ENCODE data around the gene AMIGO1.

The AMIGO1 gene

GRCh38 chr1:109513110-109513710, 3.7 kb upstream of the AMIGO1 start:
- Histone ChIP-seq H3K4me1 (ENCODE audit: insufficient read depth, low read length) (0 out of 2 replicates have a peak, but pooled peaks cover 2% of the 10 kb centered on the region), H3K9ac (ENCODE audit: low read depth, low read length) (no peak overlapping the region), H3K27me3 (ENCODE audit: insufficient read depth, low read length) (peaks cover 36% of the 10 kb centered on the region), H3K36me3 (ENCODE audit: insufficient read depth, low read depth, low read length) (no peaks in the 10 kb centered on the region), H3K27ac (ENCODE audit: low read length) (no peak overlapping the region), H3K4me3 (ENCODE audit: low read length) (no peak overlapping the region), H3K9me3 (ENCODE audit: insufficient read depth, low read depth, low read length) (no peaks in the 10 kb centered on the region)

- 0 out of 2 replicates have a peak, but pooled peaks cover 2% of the 10 kb centered on the region for H3K4me1 ChIP-seq (ENCODE audit: insufficient read depth, low read length)
- peaks cover 44% of the 10 kb centered on the region for H3K27me3 ChIP-seq (ENCODE audit: insufficient read depth, low read length)
- no peaks in the 10 kb centered on the region for H3K36me3 ChIP-seq (ENCODE audit: insufficient read depth, low read depth, low read length)
- H3K4me3 ChIP-seq (ENCODE audit: low read length), result peak overlapping the region; percentile 89
- H3K9ac ChIP-seq (ENCODE audit: low read depth, low read length), result no peak overlapping the region
- no peaks in the 10 kb centered on the region for H3K9me3 ChIP-seq (ENCODE audit: insufficient read depth, low read depth, low read length)
- no peak overlapping the region for H3K27ac ChIP-seq (ENCODE audit: low read length)
Observed at GRCh38 chr1:109508873-109509175, 703 bp downstream of the AMIGO1 start.

GRCh38 chr1:109508001-109508872, 1.3 kb downstream of the AMIGO1 start:
- Histone ChIP-seq H3K9ac (ENCODE audit: low read depth, low read length) (no peak overlapping the region), H3K27ac (ENCODE audit: low read length) (no peak overlapping the region), H3K36me3 (ENCODE audit: insufficient read depth, low read depth, low read length) (no peaks in the 10 kb centered on the region), H3K4me3 (ENCODE audit: low read length) (no peak overlapping the region), H3K4me1 (ENCODE audit: insufficient read depth, low read length) (0 out of 2 replicates have a peak, but pooled peaks cover 2% of the 10 kb centered on the region), H3K9me3 (ENCODE audit: insufficient read depth, low read depth, low read length) (no peaks in the 10 kb centered on the region), H3K27me3 (ENCODE audit: insufficient read depth, low read length) (peaks cover 44% of the 10 kb centered on the region)

- Histone ChIP-seq H3K4me1 (ENCODE audit: insufficient read depth, low read length) (no peaks in the 10 kb centered on the region; the same call in 1 of the 2 replicates), H3K9ac (ENCODE audit: low read depth, low read length) (no peak overlapping the region), H3K4me3 (ENCODE audit: low read length) (no peak overlapping the region), H3K9me3 (ENCODE audit: insufficient read depth, low read depth, low read length) (no peaks in the 10 kb centered on the region), H3K27ac (ENCODE audit: low read length) (no peak overlapping the region), H3K27me3 (ENCODE audit: insufficient read depth, low read length) (peaks cover 23% of the 10 kb centered on the region), H3K36me3 (ENCODE audit: insufficient read depth, low read depth, low read length) (no peaks in the 10 kb centered on the region)
Observed at GRCh38 chr1:109504974-109505373, 4.6 kb downstream of the AMIGO1 start.

- Histone ChIP-seq H3K4me1 (ENCODE audit: insufficient read depth, low read length) (no peaks in the 10 kb centered on the region; the same call in 1 of the 2 replicates), H3K9ac (ENCODE audit: low read depth, low read length) (no peak overlapping the region), H3K27ac (ENCODE audit: low read length) (no peak overlapping the region), H3K4me3 (ENCODE audit: low read length) (no peak overlapping the region), H3K27me3 (ENCODE audit: insufficient read depth, low read length) (peaks cover 16% of the 10 kb centered on the region), H3K36me3 (ENCODE audit: insufficient read depth, low read depth, low read length) (no peaks in the 10 kb centered on the region), H3K9me3 (ENCODE audit: insufficient read depth, low read depth, low read length) (no peaks in the 10 kb centered on the region)
Observed at GRCh38 chr1:109503935-109504334, 5.6 kb downstream of the AMIGO1 start.

- Histone ChIP-seq H3K27ac (ENCODE audit: low read length) (no peak overlapping the region), H3K36me3 (ENCODE audit: insufficient read depth, low read depth, low read length) (no peaks in the 10 kb centered on the region), H3K9ac (ENCODE audit: low read depth, low read length) (no peak overlapping the region), H3K27me3 (ENCODE audit: insufficient read depth, low read length) (peaks cover under 1% of the 10 kb centered on the region; the same call in 1 of the 2 replicates), H3K9me3 (ENCODE audit: insufficient read depth, low read depth, low read length) (no peaks in the 10 kb centered on the region), H3K4me3 (ENCODE audit: low read length) (no peak overlapping the region), H3K4me1 (ENCODE audit: insufficient read depth, low read length) (peaks cover 3% of the 10 kb centered on the region)
Observed at GRCh38 chr1:109502364-109502851, 7.1 kb downstream of the AMIGO1 start.

GRCh38 chr1:109501644-109502363, 7.7 kb downstream of the AMIGO1 start:
- Histone ChIP-seq H3K4me3 (ENCODE audit: low read length) (no peak overlapping the region), H3K9ac (ENCODE audit: low read depth, low read length) (no peak overlapping the region), H3K27ac (ENCODE audit: low read length) (no peak overlapping the region)

GRCh38 chr1:109500941-109501381, 8.6 kb downstream of the AMIGO1 start:
- Histone ChIP-seq H3K36me3 (ENCODE audit: insufficient read depth, low read depth, low read length) (0 out of 2 replicates have a peak, but pooled peaks cover 6% of the 10 kb centered on the region), H3K4me3 (ENCODE audit: low read length) (no peak overlapping the region), H3K27ac (ENCODE audit: low read length) (no peak overlapping the region), H3K9me3 (ENCODE audit: insufficient read depth, low read depth, low read length) (no peaks in the 10 kb centered on the region), H3K27me3 (ENCODE audit: insufficient read depth, low read length) (no peaks in the 10 kb centered on the region), H3K9ac (ENCODE audit: low read depth, low read length) (no peak overlapping the region), H3K4me1 (ENCODE audit: insufficient read depth, low read length) (peaks cover 3% of the 10 kb centered on the region)

More at GRCh38 chr1:109501644-109502363, 7.7 kb downstream of the AMIGO1 start:
- Histone ChIP-seq H3K4me1 (ENCODE audit: insufficient read depth, low read length) (peaks cover 3% of the 10 kb centered on the region), H3K27me3 (ENCODE audit: insufficient read depth, low read length) (no peaks in the 10 kb centered on the region; the same call in 1 of the 2 replicates), H3K9me3 (ENCODE audit: insufficient read depth, low read depth, low read length) (no peaks in the 10 kb centered on the region), H3K36me3 (ENCODE audit: insufficient read depth, low read depth, low read length) (0 out of 2 replicates have a peak, but pooled peaks cover under 1% of the 10 kb centered on the region)

GRCh38 chr1:109499661-109500536, 9.6 kb downstream of the AMIGO1 start:
- Histone ChIP-seq H3K27me3 (ENCODE audit: insufficient read depth, low read length) (no peaks in the 10 kb centered on the region), H3K4me1 (ENCODE audit: insufficient read depth, low read length) (peaks cover 3% of the 10 kb centered on the region), H3K4me3 (ENCODE audit: low read length) (no peak overlapping the region), H3K9ac (ENCODE audit: low read depth, low read length) (no peak overlapping the region), H3K9me3 (ENCODE audit: insufficient read depth, low read depth, low read length) (no peaks in the 10 kb centered on the region), H3K27ac (ENCODE audit: low read length) (no peak overlapping the region), H3K36me3 (ENCODE audit: insufficient read depth, low read depth, low read length) (0 out of 2 replicates have a peak, but pooled peaks cover 6% of the 10 kb centered on the region)

GRCh38 chr1:109499081-109499480, 10.4 kb downstream of the AMIGO1 start:
- no peaks in the 10 kb centered on the region for H3K9me3 ChIP-seq (ENCODE audit: insufficient read depth, low read depth, low read length)
- H3K4me1 ChIP-seq (ENCODE audit: insufficient read depth, low read length), result peaks cover 3% of the 10 kb centered on the region
- no peak overlapping the region for H3K4me3 ChIP-seq (ENCODE audit: low read length)
- no peaks in the 10 kb centered on the region for H3K27me3 ChIP-seq (ENCODE audit: insufficient read depth, low read length)
- no peak overlapping the region for H3K27ac ChIP-seq (ENCODE audit: low read length)
- H3K9ac ChIP-seq (ENCODE audit: low read depth, low read length), result no peak overlapping the region
- H3K36me3 ChIP-seq (ENCODE audit: insufficient read depth, low read depth, low read length), result 0 out of 2 replicates have a peak, but pooled peaks cover 6% of the 10 kb centered on the region

All from iPS-20b (cell line).